GM21717 (cell line): ENCODE results near the gene COL8A2.
A peak's percentile ranks its signal among the peaks of the same experiment; 100 is the strongest.

Source experiments
- ATAC-seq: cut with Tn5 transposase; IDR thresholded peaks from one replicate; pipeline ENCODE4 v1.9.1; 2021; ENCODE audit warnings: mild to moderate bottlenecking, moderate library complexity; ENCODE audit not compliant: unreplicated experiment

The COL8A2 gene

GRCh38 chr1:36092166-36092797 is 32.7 kb downstream of the COL8A2 start:
- no peak for ATAC-seq

GRCh38 chr1:36091698-36092097 is 33.3 kb downstream of the COL8A2 start:
- ATAC-seq = no peak

- ATAC-seq = no peak
Measured at GRCh38 chr1:36091141-36091540, 33.9 kb downstream of the COL8A2 start.

- ATAC-seq = peak; percentile 10
Measured at GRCh38 chr1:36089393-36090121, 35.5 kb downstream of the COL8A2 start.

GRCh38 chr1:36088577-36089392 is 36.2 kb downstream of the COL8A2 start, which contains the start of gene ADPRS:
Gene ADPRS (plus strand): TSS chr1:36088892. CDS start chr1:36088905, 13 bp downstream.
- ATAC-seq = peak; percentile 67

GRCh38 chr1:36088265-36088576 is 36.8 kb downstream of the COL8A2 start:
- no peak for ATAC-seq

- no peak for ATAC-seq
Measured at GRCh38 chr1:36087233-36088123, 37.5 kb downstream of the COL8A2 start.

GRCh38 chr1:36086529-36087232 is 38.3 kb downstream of the COL8A2 start:
- ATAC-seq = no peak

- no peak for ATAC-seq
Measured at GRCh38 chr1:36085686-36086526, 39.1 kb downstream of the COL8A2 start.

GRCh38 chr1:36085126-36085525 is 39.9 kb downstream of the COL8A2 start:
- ATAC-seq = no peak

GRCh38 chr1:36084497-36085115 is 40.4 kb downstream of the COL8A2 start:
- no peak for ATAC-seq

GRCh38 chr1:36083635-36084496 is 41.2 kb downstream of the COL8A2 start, which contains the start of gene TEKT2:
Gene TEKT2 (plus strand): TSS chr1:36084094. CDS start chr1:36084922, 828 bp downstream.
- ATAC-seq = no peak

- no peak for ATAC-seq
Measured at GRCh38 chr1:36083219-36083618, 41.8 kb downstream of the COL8A2 start.

GRCh38 chr1:36081926-36082485 is 43.0 kb downstream of the COL8A2 start:
- no peak for ATAC-seq

- no peak for ATAC-seq
Measured at GRCh38 chr1:36080801-36081200, 44.2 kb downstream of the COL8A2 start.

GRCh38 chr1:36080236-36080635 is 44.8 kb downstream of the COL8A2 start:
- ATAC-seq = no peak

- no peak for ATAC-seq
Measured at GRCh38 chr1:36076979-36077573, 47.9 kb downstream of the COL8A2 start.
